WTC11 (cell line): ENCODE results near the gene GALM. TPM values are rescaled to one million over a fixed set of nuclear protein-coding genes. Genes with fewer than 3 reads are reported as not detected.

ENCODE experiments used
- ATAC-seq: fragments of 200-7000 bp; cut with Tn5 transposase; 2 replicates; pipeline ENCODE4 v1.10.0; 2021; ENCODE audit warnings: mild to moderate bottlenecking, moderate library complexity
- CTCF ChIA-PET: fragments of 300-600 bp; sonication (Branson Sonifier 250); formaldehyde crosslinking; loops from one replicate; lab custom pipeline; 2021; ENCODE audit warnings: antibody characterized with exemption; lab: Charles Lee
- POLR2A ChIA-PET: fragments of 350-600 bp; sonication (Branson Sonifier 250); formaldehyde crosslinking; loops from one replicate; lab custom pipeline; 2021; ENCODE audit warnings: antibody characterized with exemption; lab: Charles Lee
- DNase-seq: peaks from one replicate; pipeline ENCODE4 v3.0.0; 2021; ENCODE audit warnings: low spot score
- H3K27ac Mint-ChIP-seq: 2 replicates; pipeline ENCODE4 v1.8.0; 2021; ENCODE audit warnings: mixed read lengths
- H3K27me3 Mint-ChIP-seq: 2 replicates; pipeline ENCODE4 v1.8.0; 2021; ENCODE audit warnings: low read depth, mild to moderate bottlenecking, moderate library complexity, mixed read lengths
- H3K36me3 Mint-ChIP-seq: 2 replicates; pipeline ENCODE4 v1.8.0; 2021; ENCODE audit warnings: mixed read lengths
- H3K4me1 Mint-ChIP-seq: 2 replicates; pipeline ENCODE4 v1.8.0; 2022; ENCODE audit warnings: mixed read lengths
- H3K4me3 Mint-ChIP-seq: 2 replicates; pipeline ENCODE4 v1.8.0; 2021; ENCODE audit warnings: mild to moderate bottlenecking, moderate library complexity, mixed read lengths
- H3K9me3 Mint-ChIP-seq: 2 replicates; pipeline ENCODE4 v1.8.0; 2021; ENCODE audit warnings: mixed read lengths
- CREB1 ChIP-seq: sonication (generic); formaldehyde crosslinking; IDR thresholded peaks from 2 replicates; pipeline ENCODE4 v1.8.0; 2023; ENCODE audit warnings: mild to moderate bottlenecking, missing genetic modification reagents
- CREM ChIP-seq: sonication (generic); formaldehyde crosslinking; IDR thresholded peaks from 2 replicates; pipeline ENCODE4 v1.8.1; 2022; ENCODE audit warnings: mild to moderate bottlenecking, missing genetic modification reagents, moderate library complexity
- EMX1 ChIP-seq: fragments of 250-450 bp; sonication (Bioruptor Pico); IDR thresholded peaks from 2 replicates; pipeline ENCODE4 v1.8.0; 2021; ENCODE audit warnings: mild to moderate bottlenecking
- ESRRA ChIP-seq: sonication (generic); formaldehyde crosslinking; IDR thresholded peaks from 2 replicates; pipeline ENCODE4 v1.8.1; 2022; ENCODE audit warnings: mild to moderate bottlenecking, missing genetic modification reagents, borderline replicate concordance
- FOXP1 ChIP-seq: sonication (generic); formaldehyde crosslinking; IDR thresholded peaks from 2 replicates; pipeline ENCODE4 v1.8.0; 2022; ENCODE audit warnings: missing genetic modification reagents, mild to moderate bottlenecking, moderate library complexity, borderline replicate concordance
- HMGA2 ChIP-seq: fragments of 250-450 bp; sonication (Bioruptor Pico); IDR thresholded peaks from 2 replicates; pipeline ENCODE4 v1.4.0; 2021; ENCODE audit warnings: mild to moderate bottlenecking, moderate library complexity
- HMGXB4 ChIP-seq: sonication (generic); formaldehyde crosslinking; IDR thresholded peaks from 2 replicates; pipeline ENCODE4 v1.8.1; 2023; ENCODE audit warnings: mild to moderate bottlenecking, moderate library complexity, missing genetic modification reagents
- IRF2 ChIP-seq: sonication (generic); formaldehyde crosslinking; IDR thresholded peaks from 2 replicates; pipeline ENCODE4 v1.8.0; 2022; ENCODE audit warnings: low read depth, missing genetic modification reagents, borderline replicate concordance
- KAT7 ChIP-seq: sonication (generic); formaldehyde crosslinking; IDR thresholded peaks from 2 replicates; pipeline ENCODE4 v1.8.1; 2023; ENCODE audit warnings: missing genetic modification reagents, mild to moderate bottlenecking, borderline replicate concordance
- MAX ChIP-seq: sonication (generic); formaldehyde crosslinking; IDR thresholded peaks from 2 replicates; pipeline ENCODE4 v1.8.0; 2022; ENCODE audit warnings: mild to moderate bottlenecking, missing genetic modification reagents
- NFATC4 ChIP-seq: fragments of 250-450 bp; sonication (Bioruptor Pico); IDR thresholded peaks from 2 replicates; pipeline ENCODE4 v1.9.0; 2021; ENCODE audit warnings: mild to moderate bottlenecking
- NFYB ChIP-seq: sonication (generic); formaldehyde crosslinking; conservative IDR thresholded peaks from 2 replicates; pipeline ENCODE4 v1.8.0; 2022; ENCODE audit warnings: low read depth, missing genetic modification reagents
- SOX15 ChIP-seq: fragments of 250-450 bp; sonication (Bioruptor Pico); IDR thresholded peaks from 2 replicates; pipeline ENCODE4 v1.9.0; 2021; ENCODE audit warnings: mild to moderate bottlenecking
- ZNF232 ChIP-seq: sonication (generic); formaldehyde crosslinking; IDR thresholded peaks from 2 replicates; pipeline ENCODE4 v1.8.0; 2022; ENCODE audit warnings: mild to moderate bottlenecking, missing genetic modification reagents
- ZNF416 ChIP-seq: fragments of 250-450 bp; sonication (Bioruptor Pico); IDR thresholded peaks from 2 replicates; pipeline ENCODE4 v1.9.0; 2021; ENCODE audit warnings: mild to moderate bottlenecking, inconsistent platforms
- ZNF512 ChIP-seq: sonication (generic); formaldehyde crosslinking; IDR thresholded peaks from 2 replicates; pipeline ENCODE4 v1.8.1; 2022; ENCODE audit warnings: missing genetic modification reagents, borderline replicate concordance
- total RNA-seq: library from RNA; stranded (reverse); gene quantifications from 3 replicates; pipeline ENCODE4 v1.2.3, GENCODE V29; 2021
- TF ChIP-seq, protein P1 (sequence below): sonication (generic); formaldehyde crosslinking; IDR thresholded peaks from 2 replicates; pipeline ENCODE4 v1.8.0; 2023; ENCODE audit warnings: missing genetic modification reagents, mild to moderate bottlenecking, borderline replicate concordance
- TF ChIP-seq, protein P2 (sequence below): sonication (generic); formaldehyde crosslinking; IDR thresholded peaks from 2 replicates; pipeline ENCODE4 v1.8.0; 2023; ENCODE audit warnings: missing genetic modification reagents
- TF ChIP-seq, protein P3 (sequence below): sonication (generic); formaldehyde crosslinking; conservative IDR thresholded peaks from 2 replicates; pipeline ENCODE4 v1.8.1; 2023; ENCODE audit warnings: mild to moderate bottlenecking, low read depth, missing genetic modification reagents, moderate library complexity
- TF ChIP-seq, protein P4 (sequence below): fragments of 250-450 bp; sonication (Bioruptor Pico); conservative IDR thresholded peaks from 2 replicates; pipeline ENCODE4 v1.9.0; 2021; ENCODE audit warnings: mild to moderate bottlenecking
- TF ChIP-seq, protein P5 (sequence below): sonication (generic); formaldehyde crosslinking; IDR thresholded peaks from 2 replicates; pipeline ENCODE4 v1.8.0; 2022; ENCODE audit warnings: mild to moderate bottlenecking, missing genetic modification reagents

The GALM gene
- total RNA-seq, 1 experiment from 2014 or later = 11.2 TPM

- TF ChIP-seq ZNF232 (CRISPR knock-in tag) (no peak), SOX15 (CRISPR knock-in tag) (no peak), CREM (no peak), CREB1 (CRISPR knock-in tag) (no peak), MAX (no peak), HMGA2 (no peak), KAT7 (no peak), HMGXB4 (CRISPR knock-in tag) (no peak), FOXP1 (no peak), ZNF512 (no peak)
- TF ChIP-seq, protein P1, sequence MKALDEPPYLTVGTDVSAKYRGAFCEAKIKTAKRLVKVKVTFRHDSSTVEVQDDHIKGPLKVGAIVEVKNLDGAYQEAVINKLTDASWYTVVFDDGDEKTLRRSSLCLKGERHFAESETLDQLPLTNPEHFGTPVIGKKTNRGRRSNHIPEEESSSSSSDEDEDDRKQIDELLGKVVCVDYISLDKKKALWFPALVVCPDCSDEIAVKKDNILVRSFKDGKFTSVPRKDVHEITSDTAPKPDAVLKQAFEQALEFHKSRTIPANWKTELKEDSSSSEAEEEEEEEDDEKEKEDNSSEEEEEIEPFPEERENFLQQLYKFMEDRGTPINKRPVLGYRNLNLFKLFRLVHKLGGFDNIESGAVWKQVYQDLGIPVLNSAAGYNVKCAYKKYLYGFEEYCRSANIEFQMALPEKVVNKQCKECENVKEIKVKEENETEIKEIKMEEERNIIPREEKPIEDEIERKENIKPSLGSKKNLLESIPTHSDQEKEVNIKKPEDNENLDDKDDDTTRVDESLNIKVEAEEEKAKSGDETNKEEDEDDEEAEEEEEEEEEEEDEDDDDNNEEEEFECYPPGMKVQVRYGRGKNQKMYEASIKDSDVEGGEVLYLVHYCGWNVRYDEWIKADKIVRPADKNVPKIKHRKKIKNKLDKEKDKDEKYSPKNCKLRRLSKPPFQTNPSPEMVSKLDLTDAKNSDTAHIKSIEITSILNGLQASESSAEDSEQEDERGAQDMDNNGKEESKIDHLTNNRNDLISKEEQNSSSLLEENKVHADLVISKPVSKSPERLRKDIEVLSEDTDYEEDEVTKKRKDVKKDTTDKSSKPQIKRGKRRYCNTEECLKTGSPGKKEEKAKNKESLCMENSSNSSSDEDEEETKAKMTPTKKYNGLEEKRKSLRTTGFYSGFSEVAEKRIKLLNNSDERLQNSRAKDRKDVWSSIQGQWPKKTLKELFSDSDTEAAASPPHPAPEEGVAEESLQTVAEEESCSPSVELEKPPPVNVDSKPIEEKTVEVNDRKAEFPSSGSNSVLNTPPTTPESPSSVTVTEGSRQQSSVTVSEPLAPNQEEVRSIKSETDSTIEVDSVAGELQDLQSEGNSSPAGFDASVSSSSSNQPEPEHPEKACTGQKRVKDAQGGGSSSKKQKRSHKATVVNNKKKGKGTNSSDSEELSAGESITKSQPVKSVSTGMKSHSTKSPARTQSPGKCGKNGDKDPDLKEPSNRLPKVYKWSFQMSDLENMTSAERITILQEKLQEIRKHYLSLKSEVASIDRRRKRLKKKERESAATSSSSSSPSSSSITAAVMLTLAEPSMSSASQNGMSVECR (CRISPR knock-in tag) = no peak
- TF ChIP-seq, protein P2, sequence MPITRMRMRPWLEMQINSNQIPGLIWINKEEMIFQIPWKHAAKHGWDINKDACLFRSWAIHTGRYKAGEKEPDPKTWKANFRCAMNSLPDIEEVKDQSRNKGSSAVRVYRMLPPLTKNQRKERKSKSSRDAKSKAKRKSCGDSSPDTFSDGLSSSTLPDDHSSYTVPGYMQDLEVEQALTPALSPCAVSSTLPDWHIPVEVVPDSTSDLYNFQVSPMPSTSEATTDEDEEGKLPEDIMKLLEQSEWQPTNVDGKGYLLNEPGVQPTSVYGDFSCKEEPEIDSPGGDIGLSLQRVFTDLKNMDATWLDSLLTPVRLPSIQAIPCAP (CRISPR knock-in tag) = no peak
- TF ChIP-seq, protein P3, sequence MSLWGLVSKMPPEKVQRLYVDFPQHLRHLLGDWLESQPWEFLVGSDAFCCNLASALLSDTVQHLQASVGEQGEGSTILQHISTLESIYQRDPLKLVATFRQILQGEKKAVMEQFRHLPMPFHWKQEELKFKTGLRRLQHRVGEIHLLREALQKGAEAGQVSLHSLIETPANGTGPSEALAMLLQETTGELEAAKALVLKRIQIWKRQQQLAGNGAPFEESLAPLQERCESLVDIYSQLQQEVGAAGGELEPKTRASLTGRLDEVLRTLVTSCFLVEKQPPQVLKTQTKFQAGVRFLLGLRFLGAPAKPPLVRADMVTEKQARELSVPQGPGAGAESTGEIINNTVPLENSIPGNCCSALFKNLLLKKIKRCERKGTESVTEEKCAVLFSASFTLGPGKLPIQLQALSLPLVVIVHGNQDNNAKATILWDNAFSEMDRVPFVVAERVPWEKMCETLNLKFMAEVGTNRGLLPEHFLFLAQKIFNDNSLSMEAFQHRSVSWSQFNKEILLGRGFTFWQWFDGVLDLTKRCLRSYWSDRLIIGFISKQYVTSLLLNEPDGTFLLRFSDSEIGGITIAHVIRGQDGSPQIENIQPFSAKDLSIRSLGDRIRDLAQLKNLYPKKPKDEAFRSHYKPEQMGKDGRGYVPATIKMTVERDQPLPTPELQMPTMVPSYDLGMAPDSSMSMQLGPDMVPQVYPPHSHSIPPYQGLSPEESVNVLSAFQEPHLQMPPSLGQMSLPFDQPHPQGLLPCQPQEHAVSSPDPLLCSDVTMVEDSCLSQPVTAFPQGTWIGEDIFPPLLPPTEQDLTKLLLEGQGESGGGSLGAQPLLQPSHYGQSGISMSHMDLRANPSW = no peak
Measured at GRCh38 chr2:38765149-38765548, 99.2 kb downstream of the GALM start (continued).

- Mint-ChIP-seq H3K4me1 (no peaks in the 10 kb centered on the region), H3K9me3 (no peaks in the 10 kb centered on the region), H3K27ac (no peak overlapping the region), H3K4me3 (no peak overlapping the region), H3K27me3 (no peaks in the 10 kb centered on the region)
- POLR2A ChIA-PET = no interaction called here
- no peak for ATAC-seq
- no peak for DNase-seq
- CTCF ChIA-PET = no interaction called here
- TF ChIP-seq, protein P4, sequence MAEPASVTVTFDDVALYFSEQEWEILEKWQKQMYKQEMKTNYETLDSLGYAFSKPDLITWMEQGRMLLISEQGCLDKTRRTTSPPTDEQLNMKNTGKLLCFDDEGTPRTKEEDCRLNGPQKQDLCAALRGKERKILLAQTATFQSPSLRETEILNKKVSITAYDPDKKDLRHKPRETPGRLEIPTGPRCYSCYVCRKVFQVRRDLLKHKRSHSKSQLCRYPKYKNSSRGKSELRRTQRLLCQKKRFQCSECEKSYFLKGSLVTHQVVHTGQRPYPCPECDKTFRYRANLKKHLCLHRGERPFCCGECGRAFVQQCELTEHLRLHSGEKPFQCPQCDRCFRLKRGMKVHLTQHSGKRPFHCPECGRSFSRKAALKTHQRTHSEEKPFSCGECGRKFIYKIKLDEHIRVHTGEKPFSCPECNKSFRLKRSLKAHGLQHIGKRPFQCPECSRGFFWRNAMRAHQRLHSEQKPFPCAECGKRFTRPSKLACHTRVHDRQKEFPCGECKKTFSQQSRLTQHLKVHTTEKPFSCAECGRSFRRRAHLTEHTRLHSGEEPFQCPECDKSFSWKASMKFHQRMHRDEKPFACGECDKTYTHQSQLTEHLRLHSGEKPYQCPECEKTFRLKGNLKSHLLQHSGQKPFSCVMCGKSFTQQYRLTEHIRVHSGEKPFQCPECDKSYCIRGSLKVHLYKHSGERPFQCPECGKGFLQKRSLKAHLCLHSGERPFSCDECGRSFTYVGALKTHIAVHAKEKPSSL = no peak
- TF ChIP-seq, protein P5, sequence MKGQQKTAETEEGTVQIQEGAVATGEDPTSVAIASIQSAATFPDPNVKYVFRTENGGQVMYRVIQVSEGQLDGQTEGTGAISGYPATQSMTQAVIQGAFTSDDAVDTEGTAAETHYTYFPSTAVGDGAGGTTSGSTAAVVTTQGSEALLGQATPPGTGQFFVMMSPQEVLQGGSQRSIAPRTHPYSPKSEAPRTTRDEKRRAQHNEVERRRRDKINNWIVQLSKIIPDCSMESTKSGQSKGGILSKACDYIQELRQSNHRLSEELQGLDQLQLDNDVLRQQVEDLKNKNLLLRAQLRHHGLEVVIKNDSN (CRISPR knock-in tag) = no peak
- TF ChIP-seq NFYB (CRISPR knock-in tag) = no peak
- no peak for TF ChIP-seq EMX1 (CRISPR knock-in tag)
- TF ChIP-seq HMGA2 = no peak
- TF ChIP-seq NFATC4 (CRISPR knock-in tag) = no peak
- no peak for TF ChIP-seq IRF2
- TF ChIP-seq ZNF416 (CRISPR knock-in tag) = no peak
- no peak for TF ChIP-seq ESRRA (CRISPR knock-in tag)
- TF ChIP-seq, all 79 proteins: peak for 0
- H3K36me3 Mint-ChIP-seq = no peaks in the 10 kb centered on the region
Measured at GRCh38 chr2:38765551-38765950, 99.6 kb downstream of the GALM start.
